Right lobe of liver (tissue), 6 donors: ENCODE results near the gene GRPEL2. TPM values are rescaled to one million over a fixed set of nuclear protein-coding genes. Genes with fewer than 3 reads are reported as not detected.

ENCODE experiments used
- ATAC-seq, 4 donors: fragments of 200-7000 bp; cut with Tn5 transposase; one replicate each; pipeline ENCODE4 v1.9.1; 2020; ENCODE audit warnings: mild to moderate bottlenecking in 4 of 4, moderate library complexity in 4 of 4
- DNase-seq, 3 donors: peaks; one replicate each; pipeline ENCODE4 v3.0.0-alpha.2; 2020
- H3K27ac ChIP-seq, 3 donors: fragments of 200-600 bp; one replicate each; pipeline ENCODE4 v1.8.0; 2022
- H3K27me3 ChIP-seq, 2 donors: fragments of 200-600 bp; one replicate each; pipeline ENCODE4 v1.8.0; 2022
- H3K36me3 ChIP-seq, 4 donors: fragments of 200-600 bp; sonication (generic) in 1 of 4; one replicate each; pipeline versions ENCODE4 v1.5.1 to v1.8.0; 2017 to 2022; ENCODE audit warnings: control low read depth in 1 of 4
- H3K4me1 ChIP-seq, 4 donors: fragments of 200-600 bp; sonication (generic) in 1 of 4; one replicate each; pipeline versions ENCODE4 v1.5.1 to v1.8.0; 2017 to 2022; ENCODE audit warnings: control low read depth in 1 of 4
- H3K4me3 ChIP-seq, 3 donors: fragments of 200-600 bp; one replicate each; pipeline ENCODE4 v1.8.0; 2022
- H3K9me3 ChIP-seq, 4 donors: fragments of 200-600 bp; sonication (generic) in 1 of 4; one replicate each; pipeline versions ENCODE4 v1.5.1 to v1.8.0; 2017 to 2022; ENCODE audit warnings: control low read depth in 1 of 4
- POLR2A ChIP-seq: fragments of 450-650 bp; IDR thresholded peaks from one replicate; pipeline ENCODE4 v1.6.1; 2017; ENCODE audit warnings: antibody characterized with exemption, mild to moderate bottlenecking
- WGBS: methylation state at CpG from one replicate; pipeline ENCODE4 v1.1.6; 2018; ENCODE audit warnings: low coverage, low lambda C conversion rate; ENCODE audit not compliant: insufficient coverage; ENCODE audit errors: missing lambda C conversion rate; 5-methylcytosine and 5-hydroxymethylcytosine counted together
- intact Hi-C, 2 donors: fragments of 100-400 bp; cut with DNase I; formaldehyde crosslinking; loops; one replicate each; pipeline versions ENCODE4 v1.11.2 to v1.14.1; 2022
- total RNA-seq, 6 experiments: library from RNA; depleted of rRNA in 2 of 6; stranded (reverse); fragments of >200 nt in 2 of 6; fragmentation: NEBNext Ultra II Directional in 3 of 6; extraction: Animal tissue kit (Norgen Biotek cat#: 25700) in 3 of 6; gene quantifications; one replicate each; pipeline versions ENCODE4 v1.1.0 to v1.2.4, GENCODE V29; 2016 to 2023
- TF ChIP-seq, protein P1 (sequence below), 4 donors: fragments of 200-600 bp in 3 of 4; fragments of 450-650 bp in 1 of 4; IDR thresholded peaks; one replicate each; pipeline versions ENCODE4 v1.5.1 to v1.8.0; 2016 to 2022; ENCODE audit warnings: antibody characterized with exemption in 4 of 4, mild to moderate bottlenecking in 2 of 4
- donor health status: DM: no; HTN: yes; CAD: no.
- donor health status: DM: no; HTN: no; CAD: no.
- donor health status: DM: no; HTN: no; CAD: no.
- donor health status: DM: no; HTN: yes; CAD: no.
- donor health status: DM: no; HTN: yes; CAD: no.

GRPEL2 gene
- total RNA-seq, 6 experiments from 2014 or later = 4.2 to 6.9 (median 5.9) TPM

DNA sequence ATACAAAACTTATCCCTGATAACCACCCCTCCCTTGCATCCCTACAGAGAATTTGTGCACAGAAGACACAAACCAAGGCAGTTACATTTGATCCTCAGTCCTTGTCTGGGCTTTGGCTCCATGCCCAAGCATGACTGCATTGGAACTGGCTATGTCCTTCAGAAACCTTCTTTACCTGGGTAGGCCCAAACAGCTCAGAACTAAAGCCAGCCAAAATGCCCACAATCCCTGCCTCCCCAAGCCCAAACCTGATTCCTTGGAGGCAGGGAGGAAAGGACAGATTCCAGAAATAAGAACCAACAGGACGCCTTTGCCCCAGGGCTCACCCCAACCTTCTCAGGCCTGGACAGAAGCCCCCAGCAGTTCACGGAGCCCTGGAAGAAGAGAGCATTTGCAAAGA lies 25.6 kb downstream of the GRPEL2 start:
- ATAC-seq (no peak), DNase-seq (no peak)
- intact Hi-C loops = loop anchor here (5.0 kb wide), 1 partner anchor 54 kb away; no protein-coding TSS in a partner anchor
- H3K4me1 ChIP-seq = no peaks in the 10 kb centered on the region
- TF ChIP-seq, protein P1, sequence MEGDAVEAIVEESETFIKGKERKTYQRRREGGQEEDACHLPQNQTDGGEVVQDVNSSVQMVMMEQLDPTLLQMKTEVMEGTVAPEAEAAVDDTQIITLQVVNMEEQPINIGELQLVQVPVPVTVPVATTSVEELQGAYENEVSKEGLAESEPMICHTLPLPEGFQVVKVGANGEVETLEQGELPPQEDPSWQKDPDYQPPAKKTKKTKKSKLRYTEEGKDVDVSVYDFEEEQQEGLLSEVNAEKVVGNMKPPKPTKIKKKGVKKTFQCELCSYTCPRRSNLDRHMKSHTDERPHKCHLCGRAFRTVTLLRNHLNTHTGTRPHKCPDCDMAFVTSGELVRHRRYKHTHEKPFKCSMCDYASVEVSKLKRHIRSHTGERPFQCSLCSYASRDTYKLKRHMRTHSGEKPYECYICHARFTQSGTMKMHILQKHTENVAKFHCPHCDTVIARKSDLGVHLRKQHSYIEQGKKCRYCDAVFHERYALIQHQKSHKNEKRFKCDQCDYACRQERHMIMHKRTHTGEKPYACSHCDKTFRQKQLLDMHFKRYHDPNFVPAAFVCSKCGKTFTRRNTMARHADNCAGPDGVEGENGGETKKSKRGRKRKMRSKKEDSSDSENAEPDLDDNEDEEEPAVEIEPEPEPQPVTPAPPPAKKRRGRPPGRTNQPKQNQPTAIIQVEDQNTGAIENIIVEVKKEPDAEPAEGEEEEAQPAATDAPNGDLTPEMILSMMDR (IDR thresholded peaks at IDR 0.05) = no peak
- no peak for TF ChIP-seq POLR2A
- 67% methylated on average over 2 of the region's 2 CpGs for WGBS
- no peak overlapping the region for H3K27ac ChIP-seq
- H3K27me3 ChIP-seq = no peaks in the 10 kb centered on the region
- H3K36me3 ChIP-seq = no peaks in the 10 kb centered on the region
- H3K9me3 ChIP-seq = no peaks in the 10 kb centered on the region
- no peak overlapping the region for H3K4me3 ChIP-seq

DNA sequence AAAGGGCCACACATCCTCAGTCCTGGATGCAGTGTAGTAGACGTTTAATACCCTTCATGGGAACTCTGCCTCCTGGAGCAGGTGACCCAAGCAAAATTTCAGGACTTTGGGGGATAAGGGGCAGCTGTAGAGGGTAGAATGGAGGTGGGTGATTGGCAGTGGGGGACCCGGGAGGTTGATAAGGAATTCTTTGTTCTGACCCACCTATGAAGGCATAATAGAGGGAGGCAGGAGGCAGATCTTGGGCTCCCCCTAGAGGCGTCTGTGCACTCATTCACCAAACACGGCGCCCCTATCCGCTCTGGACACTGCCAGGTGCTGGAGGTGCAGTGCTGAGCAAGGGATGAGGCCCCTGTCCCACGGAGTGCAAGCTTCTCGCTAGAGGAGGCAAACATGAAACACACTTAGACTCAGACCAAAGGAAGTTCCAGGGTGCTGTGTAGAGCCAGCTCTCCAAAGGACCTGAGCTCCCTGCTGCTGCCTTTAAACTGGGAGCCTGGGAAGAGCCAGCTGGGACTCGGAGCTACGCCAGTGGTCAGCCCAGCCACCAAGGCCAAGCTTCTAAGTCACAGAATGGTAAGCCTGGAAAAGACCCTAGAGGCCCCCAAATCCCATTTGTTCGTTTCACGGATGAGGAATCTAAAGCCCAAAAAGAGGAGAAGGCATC lies 26.1 kb downstream of the GRPEL2 start:
- intact Hi-C loops = loop anchor here (5.0 kb wide), 1 partner anchor 54 kb away; no protein-coding TSS in a partner anchor
- peak; percentile 69 to 74 (median 70) for DNase-seq
- Histone ChIP-seq H3K9me3 (no peaks in the 10 kb centered on the region), H3K27me3 (no peaks in the 10 kb centered on the region), H3K27ac (no peak overlapping the region), H3K4me3 (no peak overlapping the region), H3K4me1 (no peaks in the 10 kb centered on the region), H3K36me3 (no peaks in the 10 kb centered on the region)
- WGBS = 27% methylated on average over 6 of the region's 12 CpGs
- TF ChIP-seq, protein P1 (IDR thresholded peaks at IDR 0.05) = peak; percentile 59 to 81 (median 77)
- no peak for TF ChIP-seq POLR2A
- ATAC-seq = peak; percentile 87 to 89 (median 88)

DNA sequence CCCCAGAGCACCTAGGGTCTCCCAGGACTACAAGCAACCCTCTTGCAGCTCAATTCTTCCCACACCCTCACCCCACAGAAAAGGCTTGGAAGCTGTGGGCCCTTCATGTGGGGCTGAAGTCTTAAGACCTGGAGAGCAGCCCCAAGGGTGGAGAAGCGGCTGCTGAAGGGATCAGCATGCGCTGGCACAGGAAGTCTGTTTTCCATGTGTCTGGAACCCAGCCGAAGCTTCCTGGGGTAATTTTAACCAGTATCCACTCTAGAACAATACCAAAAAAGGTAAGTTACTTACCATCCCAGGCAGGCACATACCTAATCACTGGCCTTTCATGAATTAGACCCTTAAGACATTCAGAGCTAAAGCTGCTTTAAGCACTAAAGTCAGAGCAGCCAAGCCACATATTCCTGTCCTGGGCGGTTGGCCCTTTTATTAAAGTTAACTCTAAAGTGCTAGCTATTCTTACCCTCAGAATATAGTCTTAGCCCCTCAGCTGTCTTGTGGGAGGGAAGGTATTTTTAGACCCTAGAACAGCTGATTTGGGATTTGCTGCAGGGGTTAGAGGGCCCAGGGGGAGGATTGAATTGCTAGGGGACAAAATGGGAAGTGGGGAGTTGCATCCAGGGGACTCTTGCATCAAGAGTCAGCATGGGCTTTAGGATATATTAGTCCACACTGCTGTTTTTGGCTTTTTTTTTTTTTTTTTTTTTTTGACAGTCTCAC lies 26.9 kb downstream of the GRPEL2 start:
- whole genome bisulfite sequencing = 89% methylated on average over 1 of the region's 4 CpGs
- Histone ChIP-seq H3K9me3 (no peaks in the 10 kb centered on the region), H3K27ac (no peak overlapping the region), H3K4me3 (no peak overlapping the region), H3K4me1 (no peaks in the 10 kb centered on the region), H3K36me3 (no peaks in the 10 kb centered on the region), H3K27me3 (no peaks in the 10 kb centered on the region)
- intact Hi-C loops = loop anchor here (5.0 kb wide), 1 partner anchor 55 kb away; no protein-coding TSS in a partner anchor
- TF ChIP-seq, protein P1 (IDR thresholded peaks at IDR 0.05) = no peak
- TF ChIP-seq POLR2A = no peak
- ATAC-seq (no peak), DNase-seq (peak in 1 of 3 donors; percentile 21)

DNA sequence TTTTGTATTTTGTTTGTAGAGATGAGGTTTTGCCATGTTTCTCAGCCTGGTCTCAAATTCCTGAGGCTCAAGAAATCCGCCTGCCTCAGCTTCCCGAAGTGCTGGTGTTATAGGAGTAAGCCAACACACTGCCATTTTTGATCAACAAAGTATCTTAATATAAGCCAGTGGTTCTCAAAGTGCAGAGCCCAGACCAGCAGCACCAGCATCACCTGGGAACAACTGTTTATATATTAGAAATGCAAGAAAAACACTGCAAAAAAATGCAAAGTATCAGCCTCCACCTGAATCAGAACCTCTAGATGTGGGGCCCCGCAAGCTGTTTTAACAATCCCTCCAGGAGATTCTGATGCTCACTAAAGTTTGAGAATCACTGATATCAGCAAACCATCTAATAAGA lies 27.6 kb downstream of the GRPEL2 start:
- DNase-seq = no peak
- no peak for ATAC-seq
- H3K4me1 ChIP-seq = no peaks in the 10 kb centered on the region
- TF ChIP-seq, protein P1 (IDR thresholded peaks at IDR 0.05) = no peak
- no peak for TF ChIP-seq POLR2A
- no peak overlapping the region for H3K4me3 ChIP-seq
- H3K36me3 ChIP-seq = no peaks in the 10 kb centered on the region
- intact Hi-C loops = loop anchor here (5.0 kb wide), 1 partner anchor 56 kb away; no protein-coding TSS in a partner anchor
- H3K9me3 ChIP-seq = no peaks in the 10 kb centered on the region
- no peaks in the 10 kb centered on the region for H3K27me3 ChIP-seq
- WGBS = 100% methylated on average over 1 of the region's 3 CpGs
- H3K27ac ChIP-seq = no peak overlapping the region
